A673 (cell line): ENCODE measurements around the gene LGALS7B. TPM values are rescaled to one million over a fixed set of nuclear protein-coding genes. Genes with fewer than 3 reads are reported as not detected.
A peak's percentile ranks its signal among the peaks of the same experiment; 100 is the strongest.

Experiments used
- BruUV-seq: library from RNA; stranded (reverse); fragments of 400-500 nt; replicated peaks from 2 replicates; lab custom pipeline; 2021; lab: Mats Ljungman, UMichigan
- CTCF ChIA-PET: fragments of 300-600 bp; sonication (Branson Sonifier 250); formaldehyde crosslinking; loops from one replicate; lab custom pipeline; 2022; ENCODE audit warnings: antibody characterized with exemption; lab: Charles Lee
- POLR2A ChIA-PET: fragments of 300-600 bp; sonication (Branson Sonifier 250); formaldehyde crosslinking; loops from one replicate; lab custom pipeline; 2022; ENCODE audit warnings: antibody characterized with exemption; ENCODE audit not compliant: low non-redundant PET; lab: Charles Lee
- DNase-seq: peaks from one replicate; pipeline ENCODE4 v3.0.0-alpha.2; 2015; ENCODE audit warnings: low spot score
- H3K27ac ChIP-seq: fragments of 200-600 bp; sonication (generic); 2 replicates; pipeline ENCODE4 v1.5.1; 2016; ENCODE audit warnings: mixed run types, low read depth, mild to moderate bottlenecking, mixed read lengths, antibody characterized with exemption, low read length; ENCODE audit not compliant: poor library complexity, severe bottlenecking
- H3K27me3 ChIP-seq: fragments of 200-600 bp; sonication (generic); replicated peaks from 2 replicates; pipeline ENCODE4 v1.6.1; 2017; ENCODE audit warnings: mixed run types, low read depth, mild to moderate bottlenecking, mixed read lengths, antibody characterized with exemption, low read length; ENCODE audit not compliant: insufficient read depth, poor library complexity
- H3K36me3 ChIP-seq: fragments of 200-600 bp; sonication (generic); 2 replicates; pipeline ENCODE4 v1.6.1; 2016; ENCODE audit warnings: mixed run types, mild to moderate bottlenecking, mixed read lengths, antibody characterized with exemption, low read length; ENCODE audit not compliant: insufficient read depth, poor library complexity, severe bottlenecking
- H3K4me1 ChIP-seq: fragments of 200-600 bp; sonication (generic); 2 replicates; pipeline ENCODE4 v1.6.1; 2017; ENCODE audit warnings: mixed run types, mild to moderate bottlenecking, mixed read lengths, antibody characterized with exemption, low read length; ENCODE audit not compliant: insufficient read depth, poor library complexity, severe bottlenecking
- H3K4me3 ChIP-seq: fragments of 200-600 bp; sonication (generic); 2 replicates; pipeline ENCODE4 v1.5.1; 2016; ENCODE audit warnings: low read depth, mixed run types, mild to moderate bottlenecking, mixed read lengths, low read length; ENCODE audit not compliant: poor library complexity, severe bottlenecking
- H3K9me3 ChIP-seq: fragments of 200-600 bp; sonication (generic); 2 replicates; pipeline ENCODE4 v1.6.1; 2016; ENCODE audit warnings: mixed run types, low read depth, mild to moderate bottlenecking, mixed read lengths, antibody characterized with exemption, low read length; ENCODE audit not compliant: poor library complexity, severe bottlenecking
- CTCF ChIP-seq: fragments of 300-800, 200-600 bp; sonication (generic); conservative IDR thresholded peaks from 2 replicates; pipeline ENCODE4 v1.5.1; 2017; ENCODE audit warnings: low read depth, mild to moderate bottlenecking, antibody characterized with exemption, low read length, moderate library complexity, mixed read lengths
- EZH2 ChIP-seq: fragments of 200-600 bp; sonication (generic); IDR thresholded peaks from 2 replicates; pipeline ENCODE4 v1.6.1; 2017; ENCODE audit warnings: borderline replicate concordance, low read depth, mild to moderate bottlenecking, mixed read lengths, antibody characterized with exemption, low read length; ENCODE audit not compliant: poor library complexity, severe bottlenecking
- intact Hi-C: fragments of 100-400 bp; cut with micrococcal nuclease; formaldehyde crosslinking; loops from one replicate; pipeline ENCODE4 v1.10.0; 2022; ENCODE audit not compliant: unreplicated experiment
- total RNA-seq: library from RNA; stranded (reverse); gene quantifications from 2 replicates; pipeline ENCODE4 v1.2.3, GENCODE V29; 2021

LGALS7B gene
- total RNA-seq, 1 experiment from 2014 or later: not detected

- intact Hi-C loops: no loop called here
- Histone ChIP-seq H3K4me1 (peaks cover 3% of the 10 kb centered on the region), H3K4me3 (no peak overlapping the region), H3K9me3 (no peaks in the 10 kb centered on the region), H3K36me3 (peaks cover 98% of the 10 kb centered on the region), H3K27ac (peak overlapping the region; percentile 21), H3K27me3 (no peaks in the 10 kb centered on the region)
- POLR2A ChIA-PET: interaction anchor here (0.6 kb wide), 1 partner anchor 10 kb away, joined by 3 read pairs; the partner anchor contains the start of gene HNRNPL
- TF ChIP-seq EZH2: no peak
- no peak for TF ChIP-seq CTCF
- no TSS peak for BruUV-seq
- CTCF ChIA-PET: no interaction called here
- no peak for DNase-seq
Observed at GRCh38 chr19:38839816-38840582, 51.0 kb downstream of the LGALS7B start.

GRCh38 chr19:38840583-38840968, 51.6 kb downstream of the LGALS7B start:
- intact Hi-C loops: no loop called here
- no peaks in the 10 kb centered on the region for H3K27me3 ChIP-seq
- H3K4me3 ChIP-seq: no peak overlapping the region
- BruUV-seq: no TSS peak
- peaks cover 3% of the 10 kb centered on the region for H3K4me1 ChIP-seq
- no peak for TF ChIP-seq CTCF
- no peak for TF ChIP-seq EZH2
- CTCF ChIA-PET: no interaction called here
- H3K36me3 ChIP-seq: peaks cover 100% of the 10 kb centered on the region
- H3K27ac ChIP-seq: peak overlapping the region; percentile 21
- no peaks in the 10 kb centered on the region for H3K9me3 ChIP-seq
- no peak for DNase-seq
- POLR2A ChIA-PET: no interaction called here

Other genes starting within 250 kb of the LGALS7B start
- gene MAP4K1, start 171.2 kb upstream of the LGALS7B start, total RNA-seq: 1.5 and 3.5 TPM in 2 replicates
- gene EIF3K, start 170.0 kb upstream of the LGALS7B start, total RNA-seq: 316 and 338 TPM in 2 replicates
- gene ACTN4, start 141.6 kb upstream of the LGALS7B start, total RNA-seq: 370 and 397 TPM in 2 replicates
- gene CAPN12, start 44.7 kb upstream of the LGALS7B start, total RNA-seq: 0.69 and 0.96 TPM in 2 replicates
- gene LGALS7, start 15.7 kb upstream of the LGALS7B start, total RNA-seq: not detected in 2 replicates
- gene LGALS4, start 23.7 kb downstream of the LGALS7B start, total RNA-seq: 0.32 and 0.81 TPM in 2 replicates
- gene ECH1, start 42.6 kb downstream of the LGALS7B start, total RNA-seq: 83.1 and 102 TPM in 2 replicates
- gene HNRNPL, start 60.8 kb downstream of the LGALS7B start, total RNA-seq: 642 and 647 TPM in 2 replicates
- gene RINL, start 89.1 kb downstream of the LGALS7B start, total RNA-seq: 5.7 and 7.4 TPM in 2 replicates
- 30.0 and 32.2 TPM in 2 replicates for gene SIRT2, start 110.4 kb downstream of the LGALS7B start, total RNA-seq
- gene NFKBIB, start 110.8 kb downstream of the LGALS7B start, total RNA-seq: 42.4 and 51.9 TPM in 2 replicates
- 0.67 and 1.2 TPM in 2 replicates for gene CCER2, start 123.0 kb downstream of the LGALS7B start, total RNA-seq
- 56.3 and 58.6 TPM in 2 replicates for gene SARS2, start 141.6 kb downstream of the LGALS7B start, total RNA-seq
- 69.5 and 81.9 TPM in 2 replicates for gene MRPS12, start 141.7 kb downstream of the LGALS7B start, total RNA-seq
- 26.0 and 29.9 TPM in 2 replicates for gene FBXO17, start 186.5 kb downstream of the LGALS7B start, total RNA-seq
- gene FBXO27, start 243.3 kb downstream of the LGALS7B start, total RNA-seq: 0.33 and 0.45 TPM in 2 replicates